IMR-90 (cell line): Measurements from ENCODE around the gene PLXDC1. TPM values are rescaled to one million over a fixed set of nuclear protein-coding genes. Genes with fewer than 3 reads are reported as not detected.
A peak's percentile ranks its signal among the peaks of the same experiment; 100 is the strongest.

Source experiments
- ATAC-seq: fragments of 200-7000 bp; cut with Tn5 transposase; 2 replicates; pipeline ENCODE4 v1.9.1; 2020; ENCODE audit warnings: low read depth, mild to moderate bottlenecking, moderate library complexity
- BruUV-seq: library from RNA; stranded (reverse); fragments of 400-500 nt; replicated peaks from 2 replicates; lab custom pipeline; 2021; lab: Mats Ljungman, UMichigan
- CTCF ChIA-PET: fragments of 300-600 bp; formaldehyde crosslinking; extraction: SDS; loops from one replicate; lab custom pipeline; 2021; ENCODE audit warnings: antibody characterized with exemption; lab: Yijun Ruan, JAX
- POLR2A ChIA-PET: fragments of 300-600 bp; sonication (Branson Sonifier 250); formaldehyde crosslinking; loops from one replicate; lab custom pipeline; 2022; ENCODE audit warnings: antibody characterized with exemption; ENCODE audit not compliant: unreplicated experiment; lab: Charles Lee
- DNase-seq: peaks from one replicate; pipeline ENCODE4 v3.0.0; 2013
- H2AFZ ChIP-seq: replicated peaks from 2 replicates; pipeline ENCODE3; 2013; ENCODE audit warnings: low read length, mild to moderate bottlenecking; ENCODE audit not compliant: poor library complexity
- H2AK5ac ChIP-seq: 2 replicates; pipeline ENCODE4 v1.6.1; 2013; ENCODE audit warnings: low read depth, low read length, inconsistent platforms
- H2AK9ac ChIP-seq: replicated peaks from 2 replicates; pipeline ENCODE3; 2013; ENCODE audit warnings: mild to moderate bottlenecking, low read depth, low read length, moderate library complexity; ENCODE audit not compliant: poor library complexity
- H2BK120ac ChIP-seq: 2 replicates; pipeline ENCODE4 v1.6.1; 2013; ENCODE audit warnings: low read depth, low read length, inconsistent platforms
- H2BK15ac ChIP-seq: 3 replicates; pipeline ENCODE4 v1.6.1; 2013; ENCODE audit warnings: low read depth, low read length, inconsistent platforms
- H2BK20ac ChIP-seq: 2 replicates; pipeline ENCODE4 v1.6.1; 2013; ENCODE audit warnings: low read depth, mild to moderate bottlenecking, inconsistent platforms, low read length, moderate library complexity
- H2BK5ac ChIP-seq: 2 replicates; pipeline ENCODE4 v1.6.1; 2013; ENCODE audit warnings: mild to moderate bottlenecking, low read depth, low read length, inconsistent platforms; ENCODE audit not compliant: poor library complexity, severe bottlenecking
- H3K14ac ChIP-seq: replicated peaks from 2 replicates; pipeline ENCODE4 v1.6.1; 2013; ENCODE audit warnings: low read depth, low read length, inconsistent platforms
- H3K18ac ChIP-seq: 2 replicates; pipeline ENCODE4 v1.6.1; 2013; ENCODE audit warnings: low read depth, low read length, control low read depth
- H3K23ac ChIP-seq: 2 replicates; pipeline ENCODE4 v1.6.1; 2013; ENCODE audit warnings: low read depth, low read length, inconsistent platforms
- H3K27ac ChIP-seq: 2 replicates; pipeline ENCODE4 v1.5.1; 2013; ENCODE audit warnings: mild to moderate bottlenecking, control low read depth, low read length; ENCODE audit not compliant: insufficient read depth
- H3K27me3 ChIP-seq: 2 replicates; pipeline ENCODE4 v1.6.1; 2013; ENCODE audit warnings: low read length; ENCODE audit not compliant: control insufficient read depth, insufficient read depth
- H3K36me3 ChIP-seq: 2 replicates; pipeline ENCODE4 v1.6.1; 2013; ENCODE audit warnings: low read length, mixed read lengths; ENCODE audit not compliant: control insufficient read depth, insufficient read depth
- H3K4ac ChIP-seq: 2 replicates; pipeline ENCODE4 v1.6.1; 2013; ENCODE audit warnings: low read depth, low read length, inconsistent platforms
- H3K4me1 ChIP-seq: 2 replicates; pipeline ENCODE4 v1.6.1; 2013; ENCODE audit warnings: low read length, mixed read lengths; ENCODE audit not compliant: control insufficient read depth, insufficient read depth
- H3K4me2 ChIP-seq: 2 replicates; pipeline ENCODE4 v1.6.1; 2013; ENCODE audit warnings: low read depth, mild to moderate bottlenecking, control low read depth, low read length, moderate library complexity
- H3K4me3 ChIP-seq: 2 replicates; pipeline ENCODE4 v1.5.1; 2013; ENCODE audit warnings: low read depth, mild to moderate bottlenecking, control low read depth, low read length, moderate library complexity; ENCODE audit not compliant: insufficient read depth
- H3K56ac ChIP-seq: 2 replicates; pipeline ENCODE4 v1.6.1; 2013; ENCODE audit warnings: low read length, inconsistent platforms; ENCODE audit not compliant: insufficient read depth; ENCODE audit errors: extremely low read depth
- H3K79me1 ChIP-seq, 2 experiments: 2 replicates each; pipeline ENCODE4 v1.6.1; 2013; ENCODE audit warnings: low read length in 2 of 2, inconsistent platforms in 1 of 2, low read depth in 1 of 2
- H3K9ac ChIP-seq: 2 replicates; pipeline ENCODE4 v1.6.1; 2013; ENCODE audit warnings: low read depth, low read length, control low read depth
- H3K9me1 ChIP-seq: 2 replicates; pipeline ENCODE4 v1.6.1; 2013; ENCODE audit warnings: low read length, inconsistent platforms; ENCODE audit not compliant: insufficient read depth
- H3K9me3 ChIP-seq: 2 replicates; pipeline ENCODE4 v1.6.1; 2013; ENCODE audit warnings: low read length; ENCODE audit not compliant: control insufficient read depth, insufficient read depth
- H4K20me1 ChIP-seq: 2 replicates; pipeline ENCODE4 v1.6.1; 2013; ENCODE audit warnings: low read length, inconsistent platforms; ENCODE audit not compliant: insufficient read depth
- H4K5ac ChIP-seq: 2 replicates; pipeline ENCODE4 v1.6.1; 2013; ENCODE audit warnings: mild to moderate bottlenecking, low read depth, low read length, control low read depth
- H4K8ac ChIP-seq, 2 experiments: 2 replicates each; pipeline ENCODE4 v1.6.1; 2013; ENCODE audit warnings: low read depth in 2 of 2, low read length in 2 of 2, control low read depth in 1 of 2, inconsistent platforms in 1 of 2
- H4K91ac ChIP-seq: 2 replicates; pipeline ENCODE4 v1.6.1; 2013; ENCODE audit warnings: low read depth, low read length, inconsistent platforms; ENCODE audit not compliant: insufficient read depth
- BHLHE40 ChIP-seq: fragments of 150-350 bp; IDR thresholded peaks from 2 replicates; pipeline ENCODE4 v1.6.1; 2016; ENCODE audit warnings: mild to moderate bottlenecking, low read depth, low read length
- CEBPB ChIP-seq: IDR thresholded peaks from 2 replicates; pipeline ENCODE4 v1.6.1; 2012; ENCODE audit warnings: low read depth, low read length, improper control_type of control experiment
- CHD1 ChIP-seq: IDR thresholded peaks from 2 replicates; pipeline ENCODE4 v1.6.1; 2012; ENCODE audit warnings: low read depth, low read length, improper control_type of control experiment
- CTCF ChIP-seq: conservative IDR thresholded peaks from 2 replicates; pipeline ENCODE4 v1.5.1; 2012; ENCODE audit warnings: mild to moderate bottlenecking, low read depth, low read length, improper control_type of control experiment
- ELK1 ChIP-seq: fragments of 150-350 bp; IDR thresholded peaks from 2 replicates; pipeline ENCODE4 v1.6.1; 2016; ENCODE audit warnings: low read depth, mild to moderate bottlenecking, low read length, moderate library complexity, borderline replicate concordance
- FOS ChIP-seq: fragments of 150-350 bp; IDR thresholded peaks from 2 replicates; pipeline ENCODE4 v1.6.1; 2016; ENCODE audit warnings: low read depth, low read length
- MAFK ChIP-seq: IDR thresholded peaks from 2 replicates; pipeline ENCODE4 v1.6.1; 2012; ENCODE audit warnings: low read depth, low read length, improper control_type of control experiment
- MXI1 ChIP-seq: IDR thresholded peaks from 2 replicates; pipeline ENCODE4 v1.6.1; 2012; ENCODE audit warnings: low read depth, mild to moderate bottlenecking, low read length, moderate library complexity, borderline replicate concordance
- NFE2L2 ChIP-seq: fragments of 150-350 bp; IDR thresholded peaks from 2 replicates; pipeline ENCODE4 v1.6.1; 2016; ENCODE audit warnings: low read depth, mild to moderate bottlenecking, low read length
- POLR2A ChIP-seq: IDR thresholded peaks from 2 replicates; pipeline ENCODE4 v1.6.1; 2012; ENCODE audit warnings: mild to moderate bottlenecking, low read depth, low read length
- RAD21 ChIP-seq: IDR thresholded peaks from 2 replicates; pipeline ENCODE4 v1.6.1; 2012; ENCODE audit warnings: low read length, improper control_type of control experiment
- RCOR1 ChIP-seq: IDR thresholded peaks from 2 replicates; pipeline ENCODE4 v1.6.1; 2012; ENCODE audit warnings: mild to moderate bottlenecking, low read length, improper control_type of control experiment; ENCODE audit not compliant: insufficient replicate concordance
- RFX5 ChIP-seq: IDR thresholded peaks from 2 replicates; pipeline ENCODE4 v1.8.0; 2012; ENCODE audit warnings: low read depth, mild to moderate bottlenecking, low read length, moderate library complexity
- SMC3 ChIP-seq: fragments of 150-350 bp; IDR thresholded peaks from 2 replicates; pipeline ENCODE4 v1.6.1; 2016; ENCODE audit warnings: low read depth, mild to moderate bottlenecking, antibody characterized with exemption, low read length, moderate library complexity
- USF2 ChIP-seq: fragments of 150-350 bp; IDR thresholded peaks from 2 replicates; pipeline ENCODE4 v1.6.1; 2017; ENCODE audit warnings: mild to moderate bottlenecking, antibody characterized with exemption, low read length, low read depth
- WGBS, 2 experiments: methylation state at CpG; one replicate each; pipeline versions ENCODE4 v1.1.5 to v1.1.7; 2013; ENCODE audit warnings: missing lambda C conversion rate in 2 of 2; ENCODE audit not compliant: insufficient read length in 1 of 2; ENCODE audit errors: extremely low coverage in 2 of 2; 5-methylcytosine and 5-hydroxymethylcytosine counted together
- dilution Hi-C: fragments of 300-500 bp; cut with HindIII; formaldehyde crosslinking; loops from one replicate; pipeline ENCODE4 v1.14.3; 2018; ENCODE audit warnings: low sequenced_read_pairs; ENCODE audit not compliant: unreplicated experiment
- in situ Hi-C: fragments of 300-500 bp; cut with MboI; formaldehyde crosslinking; loops from 3 replicates; pipeline ENCODE4 v1.14.3; 2019; ENCODE audit warnings: low sequenced_read_pairs, inconsistent platforms, mixed read lengths
- intact Hi-C: fragments of 100-400 bp; cut with micrococcal nuclease; formaldehyde crosslinking; loops from 2 replicates; pipeline ENCODE4 v1.10.0; 2022
- polyA plus RNA-seq, 3 experiments: library from polyadenylated mRNA; depleted of rRNA; stranded (reverse); fragments of >200 nt; gene quantifications; 2 replicates each; pipeline ENCODE4 v1.2.3, GENCODE V29; 2012; ENCODE audit warnings: low replicate concordance in 1 of 3
- total RNA-seq: library from RNA; depleted of rRNA; stranded (reverse); fragments of >200 nt; gene quantifications from 2 replicates; pipeline ENCODE4 v1.2.3, GENCODE V29; 2012

The PLXDC1 gene
- total and polyA plus RNA-seq, 2 of the 4 experiments (the other 2 are of a cell fraction): under 0.01 to 0.50 TPM

GRCh38 chr17:39196808-39197291, 45.4 kb upstream of the PLXDC1 start:
- peak overlapping the region; percentile 58 for H3K27ac ChIP-seq
- H2BK20ac ChIP-seq: no peak overlapping the region
- peak overlapping the region; percentile 64; the same call in 1 of the 2 replicates for H3K23ac ChIP-seq
- dilution Hi-C loops: no loop called here
- CTCF ChIA-PET: no interaction called here
- peak overlapping the region; percentile 84 for H3K9ac ChIP-seq
- no peak overlapping the region for H4K5ac ChIP-seq
- peaks cover 26% of the 10 kb centered on the region for H3K9me1 ChIP-seq
- no peak for TF ChIP-seq MXI1
- TF ChIP-seq RCOR1: no peak
- TF ChIP-seq POLR2A: no peak
- no peak for TF ChIP-seq SMC3
- TF ChIP-seq BHLHE40: no peak
- no peak for TF ChIP-seq CTCF
- TF ChIP-seq USF2: no peak
- no peak for TF ChIP-seq RAD21
- TF ChIP-seq FOS: no peak
- TF ChIP-seq NFE2L2: no peak
- TF ChIP-seq RFX5: no peak
- no peak for TF ChIP-seq ELK1
- no peak for TF ChIP-seq CHD1
- TF ChIP-seq MAFK: no peak
- TF ChIP-seq CEBPB: no peak
- peaks cover 23% of the 10 kb centered on the region for H3K4me1 ChIP-seq
- POLR2A ChIA-PET: no interaction called here
- peaks cover 28% of the 10 kb centered on the region for H3K36me3 ChIP-seq
- no peaks in the 10 kb centered on the region for H3K27me3 ChIP-seq
- peak overlapping the region; percentile 83 for H3K4ac ChIP-seq
- peaks cover 35% of the 10 kb centered on the region for H4K20me1 ChIP-seq
- peak overlapping the region; percentile 58; the same call in 1 of the 2 replicates for H4K91ac ChIP-seq
- peak overlapping the region; percentile 61; the same call in 1 of the 2 replicates for H3K14ac ChIP-seq
- H2BK15ac ChIP-seq: no peak overlapping the region; the same call in 2 of the 3 replicates
- peak overlapping the region; percentile 85 for H2AFZ ChIP-seq
- peaks cover 40 to 75% of the 10 kb centered on the region in 2 experiments for H3K79me1 ChIP-seq
- 0 out of 2 replicates have a peak overlapping the region, but pooled peaks have one; percentile 10 for H3K56ac ChIP-seq
- 3% methylated on average over 6 of the region's 30 CpGs; no CpG with 5 or more reads in 1 of the 2 experiments for WGBS, 2 experiments
- H2AK9ac ChIP-seq: peak overlapping the region; percentile 98
- H2BK120ac ChIP-seq: 0 out of 2 replicates have a peak overlapping the region, but pooled peaks have one; percentile 14
- peak overlapping the region; percentile 2 to 38; a peak in 2 of 4 replicates for H4K8ac ChIP-seq
- H2AK5ac ChIP-seq: peak overlapping the region; percentile 78; the same call in 1 of the 2 replicates
- peak overlapping the region; percentile 59 for H2BK5ac ChIP-seq
- peak; percentile 1 for ATAC-seq
- peak overlapping the region; percentile 91 for H3K4me2 ChIP-seq
- no peak overlapping the region for H3K18ac ChIP-seq
- DNase-seq: no peak
- no peaks in the 10 kb centered on the region for H3K9me3 ChIP-seq
- H3K4me3 ChIP-seq: peak overlapping the region; percentile 88
- intact Hi-C loops: no loop called here
- in situ Hi-C loops: no loop called here
- no TSS peak for BruUV-seq
